Fibroblast of lung (primary cell): ENCODE measurements around the gene AFTPH. TPM values are rescaled to one million over a fixed set of nuclear protein-coding genes. Genes with fewer than 3 reads are reported as not detected.

Experiments used
- DNase-seq, 2 donors: peaks; one replicate each; pipeline versions ENCODE4 v3.0.0 to v3.0.0-alpha.2; 2010; ENCODE audit warnings: low read depth in 2 of 2
- H2AFZ ChIP-seq: 2 replicates; pipeline ENCODE4 v1.5.1; 2012; ENCODE audit warnings: low read length, control low read depth, inconsistent platforms
- H3K27ac ChIP-seq: 2 replicates; pipeline ENCODE4 v1.5.1; 2011; ENCODE audit warnings: low read length, control low read depth; ENCODE audit not compliant: insufficient read depth
- H3K27me3 ChIP-seq: 2 replicates; pipeline ENCODE4 v1.5.1; 2011; ENCODE audit warnings: mild to moderate bottlenecking, low read length; ENCODE audit not compliant: control insufficient read depth, insufficient read depth
- H3K36me3 ChIP-seq: 2 replicates; pipeline ENCODE4 v1.5.1; 2011; ENCODE audit warnings: low read length; ENCODE audit not compliant: control insufficient read depth, insufficient read depth
- H3K4me1 ChIP-seq: 2 replicates; pipeline ENCODE4 v1.5.1; 2011; ENCODE audit warnings: low read length; ENCODE audit not compliant: control insufficient read depth, insufficient read depth; ENCODE audit errors: extremely low read depth
- H3K4me2 ChIP-seq: 2 replicates; pipeline ENCODE4 v1.5.1; 2011; ENCODE audit warnings: low read length, control low read depth; ENCODE audit not compliant: insufficient read depth; ENCODE audit errors: extremely low read depth
- H3K4me3 ChIP-seq, 4 experiments: fragments of 200-600 bp in 1 of 4; sonication (generic) in 1 of 4; replicated peaks in 1 of 4; 2 replicates each; pipeline ENCODE4 v1.5.1; 2011 to 2016; ENCODE audit warnings: low read length in 4 of 4, low read depth in 3 of 4, mild to moderate bottlenecking in 3 of 4, control low read depth in 2 of 4, inconsistent platforms in 1 of 4, mixed read lengths in 1 of 4; ENCODE audit not compliant: insufficient read depth in 1 of 4; ENCODE audit errors: control extremely low read depth in 1 of 4
- H3K79me2 ChIP-seq: 2 replicates; pipeline ENCODE4 v1.5.1; 2012; ENCODE audit warnings: mild to moderate bottlenecking, low read length, inconsistent platforms; ENCODE audit not compliant: control insufficient read depth, insufficient read depth
- H3K9ac ChIP-seq: 2 replicates; pipeline ENCODE4 v1.5.1; 2011; ENCODE audit warnings: mild to moderate bottlenecking, low read length, control low read depth; ENCODE audit not compliant: insufficient read depth
- H3K9me3 ChIP-seq: 2 replicates; pipeline ENCODE4 v1.5.1; 2012; ENCODE audit warnings: low read depth, low read length; ENCODE audit not compliant: control insufficient read depth, insufficient read depth
- H4K20me1 ChIP-seq: 2 replicates; pipeline ENCODE4 v1.5.1; 2011; ENCODE audit warnings: low read length; ENCODE audit not compliant: control insufficient read depth, insufficient read depth; ENCODE audit errors: extremely low read depth
- CTCF ChIP-seq, 2 donors: IDR thresholded peaks in 1 of 2; conservative IDR thresholded peaks in 1 of 2; 1 replicate in 1 of 2; 2 replicates in 1 of 2; pipeline ENCODE4 v1.5.1; 2011 to 2012; ENCODE audit warnings: low read length in 2 of 2, control low read depth in 1 of 2, inconsistent platforms in 1 of 2, low read depth in 1 of 2, mild to moderate bottlenecking in 1 of 2
- EZH2 ChIP-seq: IDR thresholded peaks from 2 replicates; pipeline ENCODE4 v1.5.1; 2012; ENCODE audit warnings: low read length, control low read depth, mild to moderate bottlenecking; ENCODE audit errors: missing control alignments
- polyA plus RNA-seq, 2 donors: library from polyadenylated mRNA; depleted of rRNA in 1 of 2; stranded (reverse) in 1 of 2; unstranded in 1 of 2; fragments of >200 nt; gene quantifications; 2 replicates each; pipeline ENCODE4 v1.2.1, GENCODE V29; 2011 to 2012; ENCODE audit warnings: missing spikeins in 1 of 2
- total RNA-seq: library from RNA; depleted of rRNA; stranded (reverse); fragments of >200 nt; gene quantifications from 2 replicates; pipeline ENCODE4 v1.2.1, GENCODE V29; 2014

Gene AFTPH
- total and polyA plus RNA-seq, 2 donors (not counting 1 experiment from before 2014, with no cell fraction given), result 15.8 to 43.3 TPM

GRCh38 chr2:64488050-64488974 lies 35.8 kb upstream of the AFTPH start:
- Histone ChIP-seq H3K27me3 (peaks cover 9% of the 10 kb centered on the region), H3K4me1 (no peaks in the 10 kb centered on the region), H4K20me1 (no peaks in the 10 kb centered on the region), H3K4me3 (no peak overlapping the region), H3K4me2 (no peak overlapping the region), H2AFZ (peak overlapping the region; percentile 69), H3K36me3 (no peaks in the 10 kb centered on the region), H3K9me3 (no peaks in the 10 kb centered on the region), H3K9ac (no peak overlapping the region), H3K27ac (no peak overlapping the region), H3K79me2 (no peaks in the 10 kb centered on the region)
- DNase-seq, result peak; percentile 13 to 66
- TF ChIP-seq CTCF (conservative IDR thresholded peaks at IDR 0.05 in 1 of 2, IDR thresholded peaks at IDR 0.05 in 1 of 2; ENCODE audit: low read depth in 1 of 2, low read length in 2 of 2) (peak; percentile 87), EZH2 (no peak)

GRCh38 chr2:64489081-64489751 lies 34.9 kb upstream of the AFTPH start:
- Histone ChIP-seq H3K9me3 (no peaks in the 10 kb centered on the region), H3K36me3 (no peaks in the 10 kb centered on the region), H2AFZ (no peak overlapping the region), H3K79me2 (no peaks in the 10 kb centered on the region), H3K4me1 (no peaks in the 10 kb centered on the region), H3K4me3 (no peak overlapping the region), H4K20me1 (no peaks in the 10 kb centered on the region), H3K4me2 (no peak overlapping the region), H3K9ac (no peak overlapping the region), H3K27ac (no peak overlapping the region), H3K27me3 (peaks cover 11% of the 10 kb centered on the region)
- no peak for DNase-seq
- TF ChIP-seq EZH2 (no peak), CTCF (conservative IDR thresholded peaks at IDR 0.05 in 1 of 2, IDR thresholded peaks at IDR 0.05 in 1 of 2; ENCODE audit: low read depth in 1 of 2, low read length in 2 of 2) (no peak)

DNA sequence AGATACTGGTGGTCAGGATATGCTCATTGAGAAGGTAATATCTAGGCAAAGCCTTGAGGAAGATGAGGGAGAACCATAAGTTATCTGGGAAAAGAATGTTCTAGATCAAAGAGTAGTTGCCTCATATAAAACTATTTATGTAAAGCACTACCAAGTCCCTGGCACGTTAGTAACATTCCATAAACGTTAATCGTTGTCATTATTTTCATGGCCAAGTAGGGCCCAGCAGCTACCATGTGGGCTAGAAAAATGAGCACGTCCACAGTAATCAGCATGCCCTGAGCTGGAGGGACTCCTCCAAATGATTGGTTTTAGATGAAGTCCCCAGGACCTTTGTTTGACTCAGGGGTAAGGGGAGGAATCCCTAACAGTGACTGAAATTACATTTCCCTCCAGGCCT lies 32.7 kb upstream of the AFTPH start:
- Histone ChIP-seq H3K79me2 (no peaks in the 10 kb centered on the region), H3K9ac (no peak overlapping the region), H3K4me1 (no peaks in the 10 kb centered on the region), H3K9me3 (no peaks in the 10 kb centered on the region), H4K20me1 (no peaks in the 10 kb centered on the region), H3K27me3 (peaks cover 2% of the 10 kb centered on the region), H3K27ac (no peak overlapping the region), H3K4me3 (no peak overlapping the region), H3K4me2 (no peak overlapping the region), H2AFZ (no peak overlapping the region), H3K36me3 (no peaks in the 10 kb centered on the region)
- TF ChIP-seq CTCF (conservative IDR thresholded peaks at IDR 0.05 in 1 of 2, IDR thresholded peaks at IDR 0.05 in 1 of 2; ENCODE audit: low read depth in 1 of 2, low read length in 2 of 2), result no peak
- TF ChIP-seq EZH2, result no peak
- peak; percentile 40 to 48 for DNase-seq
